Activated effector memory CD4-positive, alpha-beta T cell treated with anti-CD3 and anti-CD28 coated beads, Interleukin-2, amount 50 U/mL, for 16 hours (primary cell): ENCODE results near the gene R3HDM2.
"Not testable (repeated sequence)": the region's sequence is repeated elsewhere in the genome, so short reads cannot be mapped to it uniquely, and the experiment has no call there.

Experiments used
- DNase-seq: peaks from one replicate; pipeline ENCODE4 v3.0.0-alpha.2; 2020

R3HDM2 gene

GRCh38 chr12:57419495-57419894 lies 11.3 kb downstream of the R3HDM2 start:
- DNase-seq, result no peak

- DNase-seq, result no peak
Observed at GRCh38 chr12:57418255-57418654, 12.6 kb downstream of the R3HDM2 start.

GRCh38 chr12:57416039-57416996 lies 14.5 kb downstream of the R3HDM2 start:
- no peak for DNase-seq

- DNase-seq, result no peak
Observed at GRCh38 chr12:57415088-57415487, 15.8 kb downstream of the R3HDM2 start.

GRCh38 chr12:57414160-57414559 lies 16.7 kb downstream of the R3HDM2 start:
- not testable (repeated sequence) for DNase-seq

GRCh38 chr12:57410534-57410933 lies 20.3 kb downstream of the R3HDM2 start:
- DNase-seq, result no peak

GRCh38 chr12:57404966-57405640 lies 25.7 kb downstream of the R3HDM2 start:
- DNase-seq, result no peak

GRCh38 chr12:57402156-57402555 lies 28.7 kb downstream of the R3HDM2 start:
- DNase-seq, result not testable (repeated sequence)

GRCh38 chr12:57401165-57401564 lies 29.7 kb downstream of the R3HDM2 start:
- no peak for DNase-seq

- DNase-seq, result not testable (repeated sequence)
Observed at GRCh38 chr12:57399718-57400463, 31.0 kb downstream of the R3HDM2 start.

- DNase-seq, result no peak
Observed at GRCh38 chr12:57397441-57397840, 33.4 kb downstream of the R3HDM2 start.

- no peak for DNase-seq
Observed at GRCh38 chr12:57395121-57395520, 35.7 kb downstream of the R3HDM2 start.

GRCh38 chr12:57390174-57390573 lies 40.7 kb downstream of the R3HDM2 start:
- DNase-seq, result no peak

- no peak for DNase-seq
Observed at GRCh38 chr12:57389033-57389432, 41.8 kb downstream of the R3HDM2 start.

GRCh38 chr12:57388425-57388824 lies 42.4 kb downstream of the R3HDM2 start:
- no peak for DNase-seq

- no peak for DNase-seq
Observed at GRCh38 chr12:57386187-57386720, 44.6 kb downstream of the R3HDM2 start.

GRCh38 chr12:57385586-57385985 lies 45.3 kb downstream of the R3HDM2 start:
- DNase-seq, result no peak

GRCh38 chr12:57384478-57384877 lies 46.4 kb downstream of the R3HDM2 start:
- DNase-seq, result no peak

GRCh38 chr12:57381693-57382220 lies 49.1 kb downstream of the R3HDM2 start:
- no peak for DNase-seq

- no peak for DNase-seq
Observed at GRCh38 chr12:57380300-57380699, 50.5 kb downstream of the R3HDM2 start.

- no peak for DNase-seq
Observed at GRCh38 chr12:57377103-57377840, 53.6 kb downstream of the R3HDM2 start.

- no peak for DNase-seq
Observed at GRCh38 chr12:57372233-57372632, 58.6 kb downstream of the R3HDM2 start.
